LoVo (cell line): Measurements from ENCODE around the gene MAPKAP1.

Experiments used
- DNase-seq: peaks from one replicate; pipeline ENCODE4 v3.0.0-alpha.2; 2016; ENCODE audit warnings: low spot score

MAPKAP1 gene

DNA sequence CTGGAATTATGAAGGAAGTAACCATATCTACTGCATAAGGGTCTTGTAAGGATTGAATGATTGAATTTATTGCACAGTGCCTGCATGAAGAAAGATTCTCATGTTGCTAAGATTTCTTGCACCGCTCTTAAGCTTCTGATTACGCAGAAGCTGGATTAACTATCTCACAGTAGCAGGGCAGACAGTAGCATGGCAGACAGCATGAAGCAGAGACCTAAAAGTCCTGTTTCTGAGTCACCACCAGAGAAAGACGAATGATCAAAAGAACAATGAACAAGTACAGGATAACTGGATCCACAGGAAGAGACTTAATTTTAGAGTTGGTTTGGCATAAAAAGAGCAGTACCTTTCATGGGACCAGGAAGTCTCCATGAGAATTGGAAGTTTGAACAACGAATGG is 142.4 kb downstream of the MAPKAP1 start:
- no peak for DNase-seq

DNA sequence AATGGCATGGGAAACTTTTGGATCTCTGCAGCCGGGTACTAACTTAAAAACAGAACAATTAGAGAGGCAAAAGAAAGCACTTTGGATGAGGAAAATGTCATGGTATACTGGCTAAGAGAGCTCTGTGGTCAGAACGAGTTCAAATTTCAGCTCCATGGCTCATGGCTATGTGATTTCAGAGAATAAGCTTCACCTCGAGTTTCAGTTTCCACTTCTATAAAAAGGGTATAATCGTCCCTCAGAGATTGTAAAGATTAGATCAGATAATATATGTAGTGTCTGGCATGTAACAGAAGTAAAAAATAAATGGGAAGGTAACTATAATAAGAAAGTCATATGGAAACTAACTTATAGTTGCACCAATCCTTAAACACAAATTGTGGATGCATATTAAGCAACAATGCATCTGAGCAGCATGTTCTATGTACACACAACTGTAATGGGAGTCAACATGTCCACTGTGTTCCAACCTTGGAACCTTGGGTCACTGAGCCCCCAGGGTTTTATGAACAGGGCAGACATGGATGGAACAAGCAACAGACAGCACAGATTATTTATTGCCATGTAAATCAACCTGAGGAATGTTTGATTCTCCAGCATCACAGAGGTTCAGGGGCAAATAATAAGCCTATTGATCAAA is 145.4 kb downstream of the MAPKAP1 start:
- DNase-seq, result no peak

DNA sequence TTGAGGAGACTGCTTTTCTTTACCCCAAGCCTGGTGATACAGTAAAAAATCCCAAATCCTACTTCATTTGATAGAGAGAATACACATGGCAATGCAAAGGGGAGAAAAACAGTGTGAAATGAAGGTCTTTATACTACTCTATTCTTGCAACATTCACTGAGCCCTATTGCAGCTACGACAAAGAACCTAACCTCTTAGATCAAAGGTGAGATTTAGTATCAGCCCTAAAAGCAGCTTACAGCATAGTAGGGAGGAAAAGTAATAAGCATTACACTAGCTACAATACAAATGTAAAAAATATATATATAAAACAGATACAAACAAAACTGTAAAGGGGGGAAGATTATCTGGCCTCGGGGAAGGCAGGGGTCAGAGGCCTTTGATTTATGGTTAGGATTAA is 147.1 kb downstream of the MAPKAP1 start:
- DNase-seq, result no peak

DNA sequence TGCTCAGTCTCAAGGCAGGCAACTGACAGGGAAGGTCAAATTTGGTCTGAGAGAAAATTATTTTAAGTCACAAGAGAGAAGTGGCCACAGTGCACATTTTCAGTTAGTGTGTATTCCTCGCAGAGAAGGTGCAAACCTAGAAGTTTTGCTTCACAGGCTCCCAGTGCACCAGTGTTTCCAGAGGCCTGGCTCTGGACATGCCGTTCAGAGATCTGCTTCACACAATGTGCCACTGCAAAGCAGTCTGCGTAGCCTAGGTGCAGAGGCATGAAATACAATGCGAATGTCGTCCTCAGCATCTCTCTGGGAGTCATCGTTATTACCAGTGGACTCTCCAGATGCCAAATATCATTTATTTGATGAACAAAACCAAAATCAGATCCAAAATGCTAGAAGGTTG is 147.8 kb downstream of the MAPKAP1 start:
- no peak for DNase-seq

DNA sequence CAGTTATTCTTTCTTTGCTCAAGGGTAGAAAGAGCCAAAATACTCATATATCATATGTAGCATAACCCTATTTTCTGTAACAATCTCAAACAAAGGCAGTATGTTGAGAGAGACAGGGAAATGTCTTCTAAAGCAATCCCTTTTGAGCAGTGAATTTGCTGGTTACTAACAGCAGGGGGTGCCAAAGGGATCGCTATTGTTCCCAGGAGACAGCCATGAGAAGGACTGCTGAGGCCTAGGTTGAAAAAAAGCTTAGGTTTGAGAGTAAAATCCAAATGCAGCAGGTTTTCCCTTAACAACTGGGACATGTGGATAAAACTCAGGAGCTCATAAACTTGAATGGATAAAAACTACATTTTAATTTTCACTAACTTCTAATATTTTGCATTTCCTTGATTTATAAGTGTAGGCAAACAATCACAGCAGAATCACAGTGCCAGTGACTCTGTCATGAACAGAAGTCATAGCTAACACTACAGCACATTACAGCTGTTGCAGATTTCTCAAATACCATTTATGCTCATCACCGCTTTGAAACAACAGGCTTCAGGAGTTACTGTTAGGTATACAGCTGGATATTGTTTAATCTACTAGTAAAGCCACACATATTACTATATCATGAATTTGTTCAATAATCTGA is 148.4 kb downstream of the MAPKAP1 start:
- DNase-seq, result peak; percentile 60

DNA sequence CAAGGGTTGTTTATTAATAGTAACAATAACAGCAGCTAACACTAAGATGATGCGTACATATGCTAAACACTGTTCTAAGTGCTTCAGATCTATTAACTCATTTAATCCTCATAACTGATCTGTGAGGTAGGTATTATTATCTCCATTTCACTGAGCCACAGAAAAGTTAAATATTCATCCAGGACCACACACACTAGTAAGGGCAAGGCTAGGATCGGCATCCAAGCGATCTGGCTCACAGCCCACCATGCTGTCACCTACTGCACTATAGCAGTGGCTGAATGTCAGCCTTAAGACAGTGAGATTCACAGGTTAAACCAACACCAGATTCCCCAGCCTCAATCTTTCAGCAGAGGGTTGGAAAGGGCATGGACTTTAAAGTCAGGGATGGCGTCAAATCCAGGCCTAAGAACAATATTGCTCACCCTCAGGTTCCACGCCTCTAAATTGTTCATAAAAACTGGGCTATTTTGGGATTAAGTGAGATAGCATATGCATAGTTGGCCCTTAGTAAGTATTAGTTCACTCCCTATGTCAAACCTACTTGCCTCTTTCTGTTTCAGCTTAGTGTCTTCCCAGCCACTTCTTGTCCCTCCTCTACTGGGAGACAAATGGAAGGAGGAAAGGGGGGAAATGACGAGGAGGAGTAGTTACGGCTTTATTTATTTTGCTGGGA is 150.8 kb downstream of the MAPKAP1 start:
- no peak for DNase-seq

DNA sequence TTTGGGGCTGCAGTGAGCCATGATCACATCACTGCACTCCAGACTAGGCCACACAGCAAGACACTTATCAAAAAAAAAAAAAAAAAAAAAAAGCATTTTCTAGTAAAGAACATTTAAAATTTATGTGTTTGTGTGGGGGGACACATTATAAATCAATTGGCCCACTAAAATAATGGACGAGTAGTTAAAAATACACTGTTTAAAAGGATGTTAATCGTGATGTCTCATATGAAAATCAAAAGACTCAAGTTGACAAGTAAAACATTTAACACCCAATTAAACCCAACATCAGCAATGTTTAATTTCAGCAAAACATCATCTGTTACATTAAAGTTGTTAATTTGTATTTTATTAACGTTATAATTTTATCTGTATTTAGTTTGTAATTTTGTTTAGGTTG is 152.3 kb downstream of the MAPKAP1 start:
- no peak for DNase-seq

DNA sequence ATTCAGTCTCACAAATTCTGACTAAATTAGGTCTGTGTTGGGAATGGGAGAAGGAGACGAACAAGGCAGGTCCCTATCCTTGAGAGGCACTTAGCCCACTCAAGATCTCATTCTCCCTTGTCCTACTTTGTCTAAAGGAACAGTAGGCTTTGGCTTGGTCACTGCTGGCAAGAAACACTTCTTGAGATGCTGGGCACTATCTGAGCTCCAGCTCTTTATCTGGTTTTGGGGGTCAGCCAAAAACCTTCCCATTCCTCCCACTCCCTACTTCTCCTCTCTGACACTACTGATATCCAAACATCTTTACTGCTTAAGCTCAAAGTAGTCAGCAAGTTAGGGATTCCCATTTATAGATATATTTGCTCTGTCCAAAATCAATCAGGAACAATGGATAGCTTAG is 155.2 kb downstream of the MAPKAP1 start:
- no peak for DNase-seq

DNA sequence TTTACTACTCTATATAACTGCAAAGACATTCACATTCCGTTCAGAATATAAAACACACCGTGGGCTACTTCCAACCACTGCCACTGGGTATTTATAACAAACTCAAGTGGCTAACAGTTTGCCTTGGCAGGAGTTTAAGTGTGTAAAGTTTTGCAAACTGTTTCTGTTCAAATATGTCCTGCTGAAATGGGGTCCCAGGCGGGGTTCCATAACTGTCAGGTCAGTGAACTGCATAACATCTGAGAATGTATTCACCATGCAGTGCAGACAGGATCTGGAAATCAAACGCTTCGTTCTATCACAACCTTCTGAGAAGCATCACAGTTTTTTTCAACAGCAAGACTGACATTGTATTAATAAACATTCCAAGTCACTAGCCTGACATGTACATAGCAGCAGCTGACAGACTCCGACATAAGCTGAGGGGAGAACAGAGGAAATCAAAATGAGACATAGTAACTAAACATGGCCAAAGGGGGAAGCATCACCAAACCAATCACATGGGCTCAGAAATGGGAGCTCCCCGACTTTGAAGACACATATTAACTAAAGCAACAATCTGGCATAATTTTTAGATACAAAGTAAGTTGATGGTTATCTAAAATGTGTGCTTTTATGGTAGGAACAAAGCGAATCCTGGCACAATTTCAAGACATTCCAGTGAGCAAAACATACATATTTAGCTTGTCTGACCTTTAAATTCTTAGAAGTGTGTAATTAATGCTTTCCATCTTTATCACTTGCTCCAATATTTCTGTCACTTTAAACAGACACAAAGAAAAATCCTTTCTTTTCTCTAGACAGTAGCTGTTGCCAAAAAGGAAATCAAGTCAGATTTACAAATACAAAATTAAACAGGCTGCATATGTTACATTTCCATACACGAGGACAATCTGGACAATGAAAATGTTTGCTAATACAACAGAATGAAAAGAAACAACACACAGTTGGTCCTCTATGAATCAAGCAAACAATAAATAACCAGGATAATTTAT is 156.8 kb downstream of the MAPKAP1 start:
- no peak for DNase-seq

DNA sequence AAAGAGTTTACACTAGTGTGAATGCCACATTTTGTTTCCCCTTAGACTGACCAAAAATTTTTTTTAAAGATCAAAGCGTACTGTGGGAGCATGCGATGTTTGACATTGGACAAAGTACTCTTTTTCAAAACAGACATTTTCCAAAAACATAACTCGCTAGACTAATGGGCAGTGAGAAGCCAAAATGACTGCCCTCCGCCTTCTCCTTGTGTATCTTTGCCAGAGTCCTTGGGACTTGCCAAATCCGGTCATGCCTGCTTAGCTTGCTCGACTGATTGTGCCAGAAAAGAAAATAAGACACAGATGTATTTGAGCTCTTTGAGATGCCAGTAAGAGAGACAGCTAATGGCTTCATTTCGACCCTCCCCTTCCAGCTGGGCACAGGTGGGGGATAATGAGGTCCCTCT is 157.5 kb downstream of the MAPKAP1 start:
- no peak for DNase-seq

DNA sequence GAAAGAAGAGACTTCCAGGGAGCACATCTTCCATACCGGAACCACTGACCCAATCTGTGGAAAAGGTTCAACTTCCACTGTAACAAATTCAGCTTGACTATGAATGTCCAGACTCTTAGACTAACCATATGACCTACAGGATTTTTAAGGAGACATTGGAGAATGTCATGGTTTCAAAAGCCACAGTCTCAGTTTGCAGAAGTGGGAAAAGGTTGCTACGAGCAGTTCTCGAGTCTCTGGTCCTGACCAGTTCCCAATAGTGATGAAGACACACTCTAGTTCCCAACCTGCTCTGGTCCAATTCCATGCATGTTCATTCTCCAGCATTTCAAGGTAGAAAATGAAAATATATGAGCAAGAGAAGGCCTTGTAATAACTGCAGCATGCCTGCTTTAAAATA is 158.0 kb downstream of the MAPKAP1 start:
- DNase-seq, result no peak

DNA sequence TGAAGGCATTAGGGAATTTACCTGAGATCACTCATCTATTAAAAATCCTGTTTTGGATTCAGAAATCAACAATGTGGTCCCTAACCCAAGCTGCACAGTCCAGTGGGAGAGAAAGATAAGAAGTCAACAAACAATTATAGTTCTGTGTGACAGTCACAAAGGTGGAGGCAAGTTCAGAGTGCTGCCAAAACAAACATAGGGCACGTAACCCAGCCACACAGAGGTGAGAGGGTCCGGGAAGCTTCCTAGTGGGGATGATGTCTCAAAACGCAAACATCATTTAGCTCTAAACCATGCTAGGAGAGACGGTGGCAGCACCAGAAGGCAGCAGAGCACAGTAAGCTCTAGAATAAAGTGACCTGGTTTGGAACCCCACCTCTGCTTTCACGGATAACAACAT is 158.9 kb downstream of the MAPKAP1 start:
- no peak for DNase-seq

DNA sequence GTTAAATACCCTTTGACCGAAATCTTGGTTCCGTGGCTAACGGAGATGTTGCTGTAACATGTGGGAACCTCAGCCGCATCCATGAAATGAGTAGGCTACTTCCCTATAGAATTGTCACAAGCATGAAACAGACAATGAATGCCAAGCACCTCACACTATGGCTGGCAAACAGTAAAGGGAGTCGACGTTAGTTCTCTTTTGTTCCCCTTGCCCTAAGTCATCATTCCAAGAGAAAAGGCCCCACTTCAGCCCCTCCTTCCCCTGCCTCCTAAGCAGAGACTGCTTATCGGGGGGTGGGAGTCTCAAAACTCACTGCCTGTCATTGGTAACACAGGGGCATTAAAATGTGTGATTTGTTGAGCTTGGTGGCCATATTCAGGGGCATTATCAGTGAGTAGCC is 159.6 kb downstream of the MAPKAP1 start:
- DNase-seq, result no peak

DNA sequence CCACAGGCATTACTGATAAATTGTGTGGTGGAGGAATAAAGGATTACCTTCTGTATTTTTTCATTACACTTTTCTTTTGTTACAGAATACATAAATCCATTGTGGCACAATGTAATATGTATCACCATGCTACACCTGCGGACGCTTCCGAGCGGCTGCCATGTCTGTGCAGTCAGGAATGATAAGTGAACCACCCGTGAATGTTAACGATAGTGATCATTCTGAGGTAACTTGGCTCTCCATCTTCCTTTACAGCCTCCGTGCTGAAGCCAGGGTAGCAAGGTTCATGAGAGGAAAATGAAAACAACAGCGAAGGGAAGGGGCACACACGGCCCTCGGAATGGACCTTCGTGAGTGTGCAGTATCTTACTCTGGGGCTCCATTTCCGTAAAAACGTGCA is 161.2 kb downstream of the MAPKAP1 start:
- no peak for DNase-seq

DNA sequence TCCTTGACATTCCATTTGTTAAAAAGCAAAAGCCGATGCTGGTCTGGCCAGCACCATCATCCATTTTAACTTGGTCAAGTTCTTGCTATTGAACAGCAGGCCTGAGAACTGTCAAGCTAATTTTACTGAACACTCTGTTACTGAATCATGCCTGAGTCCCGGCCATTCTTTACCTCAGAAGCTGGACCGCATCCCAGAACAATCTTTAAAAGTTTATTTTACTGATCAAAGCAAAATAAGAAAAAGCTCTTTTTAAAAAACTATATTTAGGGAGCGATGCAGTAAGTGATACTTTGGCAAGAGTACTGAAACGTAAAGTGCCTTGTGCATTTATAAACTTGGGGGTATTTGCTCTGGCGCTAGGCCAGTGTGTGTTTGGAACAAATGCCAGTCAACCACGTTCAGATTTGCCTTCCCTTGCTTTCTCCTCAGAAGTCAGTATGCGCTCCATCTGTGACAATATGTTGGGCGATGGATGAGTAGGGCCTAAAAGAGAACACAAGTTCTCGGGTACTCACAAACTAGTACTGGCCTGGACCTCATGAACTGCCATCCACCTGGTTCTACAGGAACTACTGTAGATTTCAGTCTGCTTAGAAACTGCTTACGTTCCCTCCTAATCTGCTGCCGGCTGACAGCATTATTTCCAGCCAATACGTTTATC is 161.9 kb downstream of the MAPKAP1 start:
- no peak for DNase-seq

DNA sequence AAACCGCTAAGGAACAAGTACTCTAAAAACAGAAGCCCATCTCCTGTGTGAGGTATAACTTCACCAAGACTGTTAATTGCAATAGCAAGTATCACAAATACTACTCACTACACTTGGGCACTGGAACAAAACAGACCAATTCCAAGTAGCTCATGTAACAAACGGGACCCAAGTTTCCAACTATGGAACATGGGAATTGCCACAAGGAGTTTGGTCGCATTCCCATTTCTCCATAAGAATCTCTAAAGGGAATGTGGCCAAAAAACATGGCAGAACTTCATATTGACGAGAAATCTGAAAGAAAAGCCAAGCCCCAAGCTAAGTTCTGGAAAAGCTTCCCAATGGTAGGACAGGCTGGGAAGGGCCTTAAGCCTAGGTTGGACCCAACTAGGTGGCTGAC is 162.5 kb downstream of the MAPKAP1 start:
- no peak for DNase-seq

DNA sequence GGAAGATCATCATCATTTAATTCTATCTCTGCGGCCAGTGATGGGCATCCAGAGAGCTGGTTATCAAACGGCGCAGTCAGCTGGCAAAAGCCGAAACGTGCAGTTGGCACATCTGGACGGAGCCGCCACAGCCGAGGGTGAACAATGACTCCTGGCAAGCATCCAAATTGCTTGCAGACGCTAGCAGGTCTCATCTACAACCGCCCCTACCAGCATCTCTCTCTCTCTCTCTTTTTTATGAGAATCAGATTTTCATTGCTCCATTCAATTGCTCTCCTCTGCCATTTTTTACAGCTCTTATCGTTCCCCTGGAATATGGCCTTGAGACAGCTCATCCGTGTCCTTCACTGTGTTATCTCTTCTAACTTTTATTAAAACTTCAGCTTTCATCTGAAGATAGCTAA is 165.2 kb downstream of the MAPKAP1 start:
- no peak for DNase-seq

DNA sequence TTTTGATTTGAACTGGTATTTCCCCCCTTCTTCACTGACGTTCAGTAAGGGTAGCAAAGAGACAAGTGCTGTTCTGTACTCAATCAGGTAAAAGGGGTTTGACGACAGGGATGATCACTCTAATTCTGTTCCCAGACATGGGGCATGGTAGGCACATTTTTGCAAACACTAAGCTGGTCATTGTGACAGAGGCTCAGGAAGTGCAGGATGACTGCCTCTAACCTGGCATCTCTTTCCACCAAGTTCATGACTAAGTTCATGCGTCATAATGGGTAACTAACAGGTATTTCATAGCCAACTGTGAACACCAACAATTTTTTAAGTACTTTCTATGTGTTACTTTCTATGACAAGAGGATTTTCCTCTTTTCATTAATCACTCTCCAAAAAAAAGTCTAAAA is 166.5 kb downstream of the MAPKAP1 start:
- DNase-seq, result no peak

DNA sequence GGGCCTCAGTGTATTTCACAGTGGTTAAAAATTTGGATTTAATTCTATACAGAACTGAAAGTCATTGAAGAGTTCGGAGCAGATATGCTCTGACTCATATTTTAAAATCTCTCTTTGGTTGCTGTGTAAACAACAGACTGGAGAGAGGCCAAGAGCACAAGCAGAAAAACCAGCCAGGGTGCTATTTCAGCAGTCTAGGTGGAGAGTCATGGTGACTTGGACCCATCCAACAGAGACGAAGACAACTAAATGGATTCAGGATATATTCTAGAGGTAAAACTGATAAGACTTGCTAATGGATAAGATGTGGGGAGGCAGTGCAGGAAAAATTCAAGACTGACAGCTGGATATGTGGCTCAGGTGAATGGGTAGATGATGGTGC is 168.9 kb downstream of the MAPKAP1 start:
- DNase-seq, result peak; percentile 85

DNA sequence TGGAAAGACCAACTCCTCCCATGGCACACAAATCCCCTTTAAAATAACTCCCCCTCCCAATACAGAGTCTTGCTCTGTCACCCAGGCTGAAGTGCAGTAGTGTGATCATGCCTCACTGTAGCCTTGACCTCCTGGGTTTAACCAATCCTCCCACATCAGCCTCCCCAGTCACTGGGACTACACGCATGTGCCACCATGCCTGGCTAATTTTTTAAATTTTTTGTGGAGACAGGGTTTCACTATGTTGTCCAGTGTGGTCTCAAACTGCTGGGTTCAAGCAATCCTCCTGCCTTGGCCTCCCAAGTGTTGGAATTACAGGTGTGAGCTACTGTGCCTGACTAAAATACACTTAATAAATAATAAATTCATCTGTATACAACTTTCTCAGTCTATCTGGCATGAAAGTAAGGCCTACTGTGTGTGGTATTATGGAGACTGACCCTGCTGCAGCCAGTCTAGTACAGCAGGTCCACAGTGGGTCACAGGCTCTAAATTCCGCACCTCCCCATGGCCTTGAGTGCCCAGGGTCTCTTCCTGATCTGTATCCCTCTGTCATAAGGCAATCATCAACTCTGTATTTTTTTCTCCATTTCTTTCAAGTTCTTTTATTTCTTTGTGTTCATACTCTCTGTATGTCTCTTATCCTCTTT is 169.4 kb downstream of the MAPKAP1 start:
- no peak for DNase-seq

DNA sequence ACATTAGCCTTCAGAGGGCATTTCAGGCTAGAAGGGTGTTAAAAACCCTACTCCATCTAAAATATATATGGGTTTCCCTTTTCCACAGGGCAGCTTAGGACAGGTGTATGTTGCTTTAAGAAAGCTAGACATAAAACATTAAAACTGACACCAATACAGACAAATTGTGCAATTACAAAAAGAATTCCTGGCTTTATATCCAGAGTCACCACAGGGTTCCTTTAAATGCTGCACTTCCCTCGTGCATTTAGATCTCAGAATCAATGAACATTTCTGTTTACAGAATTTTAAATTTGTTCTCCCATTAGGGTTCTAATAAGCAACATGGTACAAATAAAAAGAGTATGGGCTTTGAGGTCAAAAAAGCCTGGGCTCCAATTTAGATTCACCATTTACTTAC is 170.2 kb downstream of the MAPKAP1 start:
- DNase-seq, result no peak
